GM23338 (cell line): Measurements from ENCODE around the gene B3GNT3. TPM values are rescaled to one million over a fixed set of nuclear protein-coding genes. Genes with fewer than 3 reads are reported as not detected.

Source experiments
- ATAC-seq: fragments of 200-7000 bp; cut with Tn5 transposase; 3 replicates; pipeline ENCODE4 v1.9.1; 2020
- DNase-seq: peaks from one replicate; pipeline ENCODE4 v3.0.0-alpha.2; 2015; ENCODE audit warnings: low spot score
- H2AFZ ChIP-seq: fragments of 200-600 bp; sonication (generic); 2 replicates; pipeline ENCODE4 v1.8.0; 2016; ENCODE audit warnings: antibody characterized with exemption, mild to moderate bottlenecking, moderate library complexity
- H3F3A ChIP-seq: fragments of 200-600 bp; sonication (generic); replicated peaks from 2 replicates; pipeline ENCODE4 v1.8.0; 2017; ENCODE audit warnings: antibody characterized with exemption, mixed run types, low read depth
- H3K27ac ChIP-seq: fragments of 200-600 bp; sonication (generic); 2 replicates; pipeline ENCODE4 v1.6.1; 2016; ENCODE audit warnings: low read depth
- H3K27me3 ChIP-seq: fragments of 200-600 bp; sonication (generic); 2 replicates; pipeline ENCODE4 v1.8.0; 2016; ENCODE audit warnings: mild to moderate bottlenecking, mixed run types, moderate library complexity; ENCODE audit not compliant: insufficient read depth
- H3K36me3 ChIP-seq: fragments of 200-600 bp; sonication (generic); 2 replicates; pipeline ENCODE4 v1.8.0; 2016; ENCODE audit warnings: mild to moderate bottlenecking; ENCODE audit not compliant: insufficient read depth
- H3K4me1 ChIP-seq: fragments of 200-600 bp; sonication (generic); 2 replicates; pipeline ENCODE4 v1.8.0; 2016; ENCODE audit warnings: mild to moderate bottlenecking, moderate library complexity; ENCODE audit not compliant: insufficient read depth
- H3K4me2 ChIP-seq: fragments of 200-600 bp; sonication (generic); 2 replicates; pipeline ENCODE4 v1.7.1; 2017; ENCODE audit warnings: mixed run types
- H3K4me3 ChIP-seq: fragments of 200-600 bp; sonication (generic); 2 replicates; pipeline ENCODE4 v1.6.1; 2016; ENCODE audit warnings: mixed run types
- H3K79me2 ChIP-seq: fragments of 200-600 bp; sonication (generic); replicated peaks from 2 replicates; pipeline ENCODE4 v1.8.0; 2017; ENCODE audit warnings: mild to moderate bottlenecking; ENCODE audit not compliant: insufficient read depth
- H3K9me2 ChIP-seq: fragments of 200-600 bp; sonication (generic); 2 replicates; pipeline ENCODE4 v1.8.0; 2017; ENCODE audit not compliant: insufficient read depth
- H4K20me1 ChIP-seq: fragments of 200-600 bp; sonication (generic); replicated peaks from 2 replicates; pipeline ENCODE4 v1.8.0; 2017; ENCODE audit warnings: mild to moderate bottlenecking; ENCODE audit not compliant: insufficient read depth
- H3K27ac Mint-ChIP-seq: 2 replicates; pipeline ENCODE4 v1.8.0; 2020; ENCODE audit warnings: inconsistent platforms, mild to moderate bottlenecking, moderate library complexity, mixed read lengths
- H3K27me3 Mint-ChIP-seq: 3 replicates; pipeline ENCODE4 v1.8.0; 2022; ENCODE audit warnings: low read depth, mild to moderate bottlenecking, moderate library complexity, mixed read lengths, inconsistent platforms; ENCODE audit not compliant: insufficient read depth, poor library complexity
- H3K36me3 Mint-ChIP-seq: 3 replicates; pipeline ENCODE4 v1.8.0; 2021; ENCODE audit warnings: low read depth, mild to moderate bottlenecking, inconsistent platforms, moderate library complexity, mixed read lengths
- H3K4me1 Mint-ChIP-seq: 3 replicates; pipeline ENCODE4 v1.8.0; 2020; ENCODE audit warnings: mild to moderate bottlenecking, inconsistent platforms, mixed read lengths
- H3K4me3 Mint-ChIP-seq: 3 replicates; pipeline ENCODE4 v1.8.0; 2021; ENCODE audit warnings: moderate library complexity, mild to moderate bottlenecking, inconsistent platforms, mixed read lengths
- H3K9me3 Mint-ChIP-seq: 3 replicates; pipeline ENCODE4 v1.8.0; 2020; ENCODE audit warnings: moderate library complexity, mild to moderate bottlenecking, inconsistent platforms, mixed read lengths
- CREB1 ChIP-seq: fragments of 250-450 bp; sonication (Bioruptor Pico); IDR thresholded peaks from 2 replicates; pipeline ENCODE4 v1.5.0; 2020; ENCODE audit warnings: low read depth, mild to moderate bottlenecking, moderate library complexity
- EZH2 ChIP-seq: fragments of 200-600 bp; sonication (generic); IDR thresholded peaks from one replicate; pipeline ENCODE4 v1.8.0; 2017; ENCODE audit warnings: antibody characterized with exemption, mild to moderate bottlenecking, low read depth; ENCODE audit not compliant: unreplicated experiment
- EZH2phosphoT487 ChIP-seq: fragments of 200-600 bp; sonication (generic); IDR thresholded peaks from one replicate; pipeline ENCODE4 v1.8.1; 2018; ENCODE audit warnings: antibody characterized with exemption; ENCODE audit not compliant: unreplicated experiment
- STAT1 ChIP-seq: IDR thresholded peaks from one replicate; pipeline ENCODE4 v1.6.1; 2016; ENCODE audit warnings: antibody characterized with exemption; ENCODE audit not compliant: unreplicated experiment
- ZNF114 ChIP-seq: fragments of 250-450 bp; sonication (Bioruptor Pico); IDR thresholded peaks from 2 replicates; pipeline ENCODE4 v1.5.0; 2020; ENCODE audit warnings: mild to moderate bottlenecking, moderate library complexity
- polyA plus RNA-seq: library from polyadenylated mRNA; unstranded; fragments of >200 nt; fragmentation: Nextera tagmentation; extraction: Ambion mirVana; gene quantifications from 2 replicates; pipeline ENCODE4 v1.2.1, GENCODE V29; 2016
- total RNA-seq: library from RNA; depleted of rRNA; stranded (reverse); fragments of >200 nt; shearing (Covaris generic); gene quantifications from 2 replicates; pipeline ENCODE4 v1.2.3, GENCODE V29; 2014
- TF ChIP-seq, protein P1 (sequence below): IDR thresholded peaks from one replicate; pipeline ENCODE4 v1.6.1; 2018; ENCODE audit warnings: antibody characterized with exemption; ENCODE audit not compliant: unreplicated experiment
- TF ChIP-seq, protein P2 (sequence below): fragments of 250-450 bp; sonication (Bioruptor Pico); IDR thresholded peaks from 2 replicates; pipeline ENCODE4 v1.5.0; 2020; ENCODE audit warnings: mild to moderate bottlenecking, moderate library complexity

Gene B3GNT3
- total and polyA plus RNA-seq, 2 experiments from 2014 or later: 0.99 to 1.9 TPM

- H3K36me3 Mint-ChIP-seq: no peaks in the 10 kb centered on the region
- DNase-seq (no peak), ATAC-seq (no peak)
- H3F3A ChIP-seq: no peaks in the 10 kb centered on the region
- H3K79me2 ChIP-seq: no peaks in the 10 kb centered on the region
- no peaks in the 10 kb centered on the region for H3K9me3 Mint-ChIP-seq
- H2AFZ ChIP-seq: no peak overlapping the region
- H3K36me3 ChIP-seq: no peaks in the 10 kb centered on the region
- no peak overlapping the region for H3K27ac Mint-ChIP-seq
- no peaks in the 10 kb centered on the region for H3K9me2 ChIP-seq
- H3K27me3 ChIP-seq: no peaks in the 10 kb centered on the region
- no peaks in the 10 kb centered on the region for H3K4me1 ChIP-seq
- TF ChIP-seq, protein P1, sequence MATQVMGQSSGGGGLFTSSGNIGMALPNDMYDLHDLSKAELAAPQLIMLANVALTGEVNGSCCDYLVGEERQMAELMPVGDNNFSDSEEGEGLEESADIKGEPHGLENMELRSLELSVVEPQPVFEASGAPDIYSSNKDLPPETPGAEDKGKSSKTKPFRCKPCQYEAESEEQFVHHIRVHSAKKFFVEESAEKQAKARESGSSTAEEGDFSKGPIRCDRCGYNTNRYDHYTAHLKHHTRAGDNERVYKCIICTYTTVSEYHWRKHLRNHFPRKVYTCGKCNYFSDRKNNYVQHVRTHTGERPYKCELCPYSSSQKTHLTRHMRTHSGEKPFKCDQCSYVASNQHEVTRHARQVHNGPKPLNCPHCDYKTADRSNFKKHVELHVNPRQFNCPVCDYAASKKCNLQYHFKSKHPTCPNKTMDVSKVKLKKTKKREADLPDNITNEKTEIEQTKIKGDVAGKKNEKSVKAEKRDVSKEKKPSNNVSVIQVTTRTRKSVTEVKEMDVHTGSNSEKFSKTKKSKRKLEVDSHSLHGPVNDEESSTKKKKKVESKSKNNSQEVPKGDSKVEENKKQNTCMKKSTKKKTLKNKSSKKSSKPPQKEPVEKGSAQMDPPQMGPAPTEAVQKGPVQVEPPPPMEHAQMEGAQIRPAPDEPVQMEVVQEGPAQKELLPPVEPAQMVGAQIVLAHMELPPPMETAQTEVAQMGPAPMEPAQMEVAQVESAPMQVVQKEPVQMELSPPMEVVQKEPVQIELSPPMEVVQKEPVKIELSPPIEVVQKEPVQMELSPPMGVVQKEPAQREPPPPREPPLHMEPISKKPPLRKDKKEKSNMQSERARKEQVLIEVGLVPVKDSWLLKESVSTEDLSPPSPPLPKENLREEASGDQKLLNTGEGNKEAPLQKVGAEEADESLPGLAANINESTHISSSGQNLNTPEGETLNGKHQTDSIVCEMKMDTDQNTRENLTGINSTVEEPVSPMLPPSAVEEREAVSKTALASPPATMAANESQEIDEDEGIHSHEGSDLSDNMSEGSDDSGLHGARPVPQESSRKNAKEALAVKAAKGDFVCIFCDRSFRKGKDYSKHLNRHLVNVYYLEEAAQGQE: no peak
- TF ChIP-seq, protein P2, sequence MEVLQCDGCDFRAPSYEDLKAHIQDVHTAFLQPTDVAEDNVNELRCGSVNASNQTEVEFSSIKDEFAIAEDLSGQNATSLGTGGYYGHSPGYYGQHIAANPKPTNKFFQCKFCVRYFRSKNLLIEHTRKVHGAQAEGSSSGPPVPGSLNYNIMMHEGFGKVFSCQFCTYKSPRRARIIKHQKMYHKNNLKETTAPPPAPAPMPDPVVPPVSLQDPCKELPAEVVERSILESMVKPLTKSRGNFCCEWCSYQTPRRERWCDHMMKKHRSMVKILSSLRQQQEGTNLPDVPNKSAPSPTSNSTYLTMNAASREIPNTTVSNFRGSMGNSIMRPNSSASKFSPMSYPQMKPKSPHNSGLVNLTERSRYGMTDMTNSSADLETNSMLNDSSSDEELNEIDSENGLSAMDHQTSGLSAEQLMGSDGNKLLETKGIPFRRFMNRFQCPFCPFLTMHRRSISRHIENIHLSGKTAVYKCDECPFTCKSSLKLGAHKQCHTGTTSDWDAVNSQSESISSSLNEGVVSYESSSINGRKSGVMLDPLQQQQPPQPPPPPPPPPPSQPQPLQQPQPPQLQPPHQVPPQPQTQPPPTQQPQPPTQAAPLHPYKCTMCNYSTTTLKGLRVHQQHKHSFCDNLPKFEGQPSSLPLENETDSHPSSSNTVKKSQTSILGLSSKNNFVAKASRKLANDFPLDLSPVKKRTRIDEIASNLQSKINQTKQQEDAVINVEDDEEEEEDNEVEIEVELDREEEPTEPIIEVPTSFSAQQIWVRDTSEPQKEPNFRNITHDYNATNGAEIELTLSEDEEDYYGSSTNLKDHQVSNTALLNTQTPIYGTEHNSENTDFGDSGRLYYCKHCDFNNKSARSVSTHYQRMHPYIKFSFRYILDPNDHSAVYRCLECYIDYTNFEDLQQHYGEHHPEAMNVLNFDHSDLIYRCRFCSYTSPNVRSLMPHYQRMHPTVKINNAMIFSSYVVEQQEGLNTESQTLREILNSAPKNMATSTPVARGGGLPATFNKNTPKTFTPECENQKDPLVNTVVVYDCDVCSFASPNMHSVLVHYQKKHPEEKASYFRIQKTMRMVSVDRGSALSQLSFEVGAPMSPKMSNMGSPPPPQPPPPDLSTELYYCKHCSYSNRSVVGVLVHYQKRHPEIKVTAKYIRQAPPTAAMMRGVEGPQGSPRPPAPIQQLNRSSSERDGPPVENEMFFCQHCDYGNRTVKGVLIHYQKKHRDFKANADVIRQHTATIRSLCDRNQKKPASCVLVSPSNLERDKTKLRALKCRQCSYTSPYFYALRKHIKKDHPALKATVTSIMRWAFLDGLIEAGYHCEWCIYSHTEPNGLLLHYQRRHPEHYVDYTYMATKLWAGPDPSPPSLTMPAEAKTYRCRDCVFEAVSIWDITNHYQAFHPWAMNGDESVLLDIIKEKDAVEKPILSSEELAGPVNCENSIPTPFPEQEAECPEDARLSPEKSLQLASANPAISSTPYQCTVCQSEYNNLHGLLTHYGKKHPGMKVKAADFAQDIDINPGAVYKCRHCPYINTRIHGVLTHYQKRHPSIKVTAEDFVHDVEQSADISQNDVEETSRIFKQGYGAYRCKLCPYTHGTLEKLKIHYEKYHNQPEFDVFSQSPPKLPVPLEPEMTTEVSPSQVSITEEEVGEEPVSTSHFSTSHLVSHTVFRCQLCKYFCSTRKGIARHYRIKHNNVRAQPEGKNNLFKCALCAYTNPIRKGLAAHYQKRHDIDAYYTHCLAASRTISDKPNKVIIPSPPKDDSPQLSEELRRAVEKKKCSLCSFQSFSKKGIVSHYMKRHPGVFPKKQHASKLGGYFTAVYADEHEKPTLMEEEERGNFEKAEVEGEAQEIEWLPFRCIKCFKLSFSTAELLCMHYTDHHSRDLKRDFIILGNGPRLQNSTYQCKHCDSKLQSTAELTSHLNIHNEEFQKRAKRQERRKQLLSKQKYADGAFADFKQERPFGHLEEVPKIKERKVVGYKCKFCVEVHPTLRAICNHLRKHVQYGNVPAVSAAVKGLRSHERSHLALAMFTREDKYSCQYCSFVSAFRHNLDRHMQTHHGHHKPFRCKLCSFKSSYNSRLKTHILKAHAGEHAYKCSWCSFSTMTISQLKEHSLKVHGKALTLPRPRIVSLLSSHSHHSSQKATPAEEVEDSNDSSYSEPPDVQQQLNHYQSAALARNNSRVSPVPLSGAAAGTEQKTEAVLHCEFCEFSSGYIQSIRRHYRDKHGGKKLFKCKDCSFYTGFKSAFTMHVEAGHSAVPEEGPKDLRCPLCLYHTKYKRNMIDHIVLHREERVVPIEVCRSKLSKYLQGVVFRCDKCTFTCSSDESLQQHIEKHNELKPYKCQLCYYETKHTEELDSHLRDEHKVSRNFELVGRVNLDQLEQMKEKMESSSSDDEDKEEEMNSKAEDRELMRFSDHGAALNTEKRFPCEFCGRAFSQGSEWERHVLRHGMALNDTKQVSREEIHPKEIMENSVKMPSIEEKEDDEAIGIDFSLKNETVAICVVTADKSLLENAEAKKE (CRISPR knock-in tag): no peak
- TF ChIP-seq EZH2: no peak
- TF ChIP-seq CREB1 (CRISPR knock-in tag): no peak
- no peak for TF ChIP-seq EZH2phosphoT487
- no peak for TF ChIP-seq ZNF114 (CRISPR knock-in tag)
- no peak for TF ChIP-seq STAT1
- H3K4me3 Mint-ChIP-seq: no peak overlapping the region
- H4K20me1 ChIP-seq: no peaks in the 10 kb centered on the region
- no peak overlapping the region for H3K4me2 ChIP-seq
- H3K27me3 Mint-ChIP-seq: peaks cover 12% of the 10 kb centered on the region
- no peak overlapping the region for H3K4me3 ChIP-seq
- peaks cover 9% of the 10 kb centered on the region for H3K4me1 Mint-ChIP-seq
- H3K27ac ChIP-seq: no peak overlapping the region
Observed at GRCh38 chr19:17749912-17750317, 45.0 kb upstream of the B3GNT3 start.
